ENCODE measurements around the gene INTU.

INTU gene

DNA sequence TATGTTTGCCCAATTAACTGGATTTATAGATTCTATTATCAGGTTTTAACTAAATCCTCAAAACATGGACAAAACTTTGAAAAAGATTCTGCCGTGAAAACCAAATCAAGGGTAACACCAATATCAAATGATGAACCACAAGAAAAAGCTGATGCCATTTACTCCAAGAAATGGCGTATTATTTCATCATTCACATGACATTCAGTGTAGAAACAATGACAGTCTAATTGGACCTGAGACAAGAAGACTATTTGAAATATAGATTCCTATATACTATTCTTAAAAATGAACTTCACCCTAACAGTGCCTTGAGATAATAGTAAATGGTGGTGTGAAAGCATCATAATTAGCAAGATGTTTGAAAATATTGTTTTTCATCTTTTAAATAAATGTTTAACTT lies 102.2 kb downstream of the INTU start:
- TF ChIP-seq, protein P1, sequence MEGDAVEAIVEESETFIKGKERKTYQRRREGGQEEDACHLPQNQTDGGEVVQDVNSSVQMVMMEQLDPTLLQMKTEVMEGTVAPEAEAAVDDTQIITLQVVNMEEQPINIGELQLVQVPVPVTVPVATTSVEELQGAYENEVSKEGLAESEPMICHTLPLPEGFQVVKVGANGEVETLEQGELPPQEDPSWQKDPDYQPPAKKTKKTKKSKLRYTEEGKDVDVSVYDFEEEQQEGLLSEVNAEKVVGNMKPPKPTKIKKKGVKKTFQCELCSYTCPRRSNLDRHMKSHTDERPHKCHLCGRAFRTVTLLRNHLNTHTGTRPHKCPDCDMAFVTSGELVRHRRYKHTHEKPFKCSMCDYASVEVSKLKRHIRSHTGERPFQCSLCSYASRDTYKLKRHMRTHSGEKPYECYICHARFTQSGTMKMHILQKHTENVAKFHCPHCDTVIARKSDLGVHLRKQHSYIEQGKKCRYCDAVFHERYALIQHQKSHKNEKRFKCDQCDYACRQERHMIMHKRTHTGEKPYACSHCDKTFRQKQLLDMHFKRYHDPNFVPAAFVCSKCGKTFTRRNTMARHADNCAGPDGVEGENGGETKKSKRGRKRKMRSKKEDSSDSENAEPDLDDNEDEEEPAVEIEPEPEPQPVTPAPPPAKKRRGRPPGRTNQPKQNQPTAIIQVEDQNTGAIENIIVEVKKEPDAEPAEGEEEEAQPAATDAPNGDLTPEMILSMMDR (IDR thresholded peaks at IDR 0.05; ENCODE audit: insufficient read depth, low read length, poor library complexity, severe bottlenecking): no peak
- no peak for TF ChIP-seq EZH2phosphoT487 (conservative IDR thresholded peaks at IDR 0.05; ENCODE audit: low read length)
- Histone ChIP-seq H3F3A (ENCODE audit: insufficient read depth) (no peaks in the 10 kb centered on the region), H3K9me3 (ENCODE audit: insufficient read depth, low read length) (no peaks in the 10 kb centered on the region), H3K9me2 (replicated peaks; ENCODE audit: insufficient read depth, low read length) (no peaks in the 10 kb centered on the region), H3K27me3 (ENCODE audit: low read length) (no peaks in the 10 kb centered on the region), H3K4me2 (ENCODE audit: low read depth, low read length, poor library complexity, severe bottlenecking) (no peak overlapping the region), H3K27ac (ENCODE audit: low read depth, low read length) (no peak overlapping the region), H3K79me2 (ENCODE audit: insufficient read depth, low read length) (no peaks in the 10 kb centered on the region), H3K4me3 (ENCODE audit: insufficient read depth, low read length, poor library complexity, severe bottlenecking) (no peak overlapping the region), H3K36me3 (ENCODE audit: low read length) (no peaks in the 10 kb centered on the region), H2AFZ (ENCODE audit: low read depth, low read length, severe bottlenecking) (no peak overlapping the region), H4K20me1 (ENCODE audit: low read depth, low read length) (no peaks in the 10 kb centered on the region), H3K9ac (ENCODE audit: low read length) (no peak overlapping the region)

DNA sequence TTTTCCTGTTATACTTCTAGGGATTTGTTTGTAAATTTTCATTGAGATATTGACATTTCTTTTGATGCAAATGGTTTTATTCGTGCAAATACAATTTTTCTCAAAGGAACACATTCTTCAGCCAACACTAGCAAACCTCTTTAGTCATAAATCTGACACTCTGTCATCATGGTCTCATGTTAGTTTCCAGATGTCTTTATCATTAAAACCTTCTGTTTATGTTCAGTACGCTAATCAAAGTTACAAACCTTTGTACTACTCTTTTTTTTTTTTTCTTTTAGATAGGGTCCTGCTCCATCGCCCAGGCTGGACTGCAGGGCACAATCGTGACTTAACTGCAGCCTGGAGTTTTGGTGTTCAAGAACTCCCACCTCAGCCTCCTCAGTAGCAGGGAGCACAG lies 104.5 kb downstream of the INTU start:
- Histone ChIP-seq H3K9me3 (ENCODE audit: insufficient read depth, low read length) (no peaks in the 10 kb centered on the region), H3K27ac (ENCODE audit: low read depth, low read length) (no peak overlapping the region), H3F3A (ENCODE audit: insufficient read depth) (no peaks in the 10 kb centered on the region), H3K9ac (ENCODE audit: low read length) (no peak overlapping the region), H3K4me2 (ENCODE audit: low read depth, low read length, poor library complexity, severe bottlenecking) (no peak overlapping the region), H3K36me3 (ENCODE audit: low read length) (no peaks in the 10 kb centered on the region), H3K9me2 (replicated peaks; ENCODE audit: insufficient read depth, low read length) (no peaks in the 10 kb centered on the region), H3K27me3 (ENCODE audit: low read length) (no peaks in the 10 kb centered on the region), H4K20me1 (ENCODE audit: low read depth, low read length) (no peaks in the 10 kb centered on the region), H2AFZ (ENCODE audit: low read depth, low read length, severe bottlenecking) (no peak overlapping the region), H3K4me3 (ENCODE audit: insufficient read depth, low read length, poor library complexity, severe bottlenecking) (no peak overlapping the region), H3K79me2 (ENCODE audit: insufficient read depth, low read length) (no peaks in the 10 kb centered on the region)
- TF ChIP-seq, protein P1 (IDR thresholded peaks at IDR 0.05; ENCODE audit: insufficient read depth, low read length, poor library complexity, severe bottlenecking): no peak
- TF ChIP-seq EZH2phosphoT487 (conservative IDR thresholded peaks at IDR 0.05; ENCODE audit: low read length): no peak

DNA sequence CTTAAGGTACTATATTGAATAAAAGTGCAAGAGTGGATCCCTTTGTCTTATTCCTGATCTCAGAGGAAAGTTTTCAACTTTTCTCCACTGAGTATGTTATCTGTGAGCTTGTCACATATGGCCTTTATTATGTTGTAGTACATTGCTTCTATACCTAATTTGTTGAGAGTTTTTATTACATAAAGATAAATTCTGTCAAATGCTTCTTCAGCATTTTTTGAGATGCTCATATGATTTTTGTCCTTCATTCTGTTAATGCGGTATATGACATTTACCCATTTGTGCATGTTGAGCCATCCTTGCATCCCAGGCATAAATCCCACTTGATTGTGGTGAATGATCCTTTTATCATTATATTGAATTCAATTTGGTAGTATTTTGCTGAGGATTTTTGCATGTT lies 108.5 kb downstream of the INTU start:
- TF ChIP-seq EZH2phosphoT487 (conservative IDR thresholded peaks at IDR 0.05; ENCODE audit: low read length): no peak
- TF ChIP-seq, protein P1 (IDR thresholded peaks at IDR 0.05; ENCODE audit: insufficient read depth, low read length, poor library complexity, severe bottlenecking): no peak
- H3K36me3 ChIP-seq (ENCODE audit: low read length): no peaks in the 10 kb centered on the region
- no peak overlapping the region for H2AFZ ChIP-seq (ENCODE audit: low read depth, low read length, severe bottlenecking)
- H3K9me2 ChIP-seq (replicated peaks; ENCODE audit: insufficient read depth, low read length): no peaks in the 10 kb centered on the region
- no peak overlapping the region for H3K9ac ChIP-seq (ENCODE audit: low read length)
- no peaks in the 10 kb centered on the region for H3K27me3 ChIP-seq (ENCODE audit: low read length)
- no peaks in the 10 kb centered on the region for H3F3A ChIP-seq (ENCODE audit: insufficient read depth)
- H3K79me2 ChIP-seq (ENCODE audit: insufficient read depth, low read length): no peaks in the 10 kb centered on the region
- H3K27ac ChIP-seq (ENCODE audit: low read depth, low read length): no peak overlapping the region
- H3K9me3 ChIP-seq (ENCODE audit: insufficient read depth, low read length): no peaks in the 10 kb centered on the region
- H3K4me2 ChIP-seq (ENCODE audit: low read depth, low read length, poor library complexity, severe bottlenecking): no peak overlapping the region
- no peaks in the 10 kb centered on the region for H4K20me1 ChIP-seq (ENCODE audit: low read depth, low read length)
- no peak overlapping the region for H3K4me3 ChIP-seq (ENCODE audit: insufficient read depth, low read length, poor library complexity, severe bottlenecking)

All from SU-DHL-6 (cell line).